GM12891 (cell line): Measurements from ENCODE around the gene MAST2.
A peak's percentile ranks its signal among the peaks of the same experiment; 100 is the strongest.

Source experiments
- DNase-seq: peaks from one replicate; pipeline ENCODE4 v3.0.0; 2011; ENCODE audit warnings: low spot score; ENCODE audit not compliant: insufficient read length
- FAIRE-seq: peaks from 2 replicates; lab custom pipeline; 2011; peaks lifted over from hg19 to GRCh38; lab: Jason Lieb, UNC
- PAX5 ChIP-seq: IDR thresholded peaks from 2 replicates; pipeline ENCODE4 v1.6.1; 2011; ENCODE audit warnings: low read length, moderate library complexity, mild to moderate bottlenecking; ENCODE audit not compliant: insufficient read depth, severe bottlenecking
- POLR2A ChIP-seq: IDR thresholded peaks from 2 replicates; pipeline ENCODE4 v1.6.1; 2011; ENCODE audit warnings: low read depth, low read length, control low read depth
- POLR2AphosphoS5 ChIP-seq: IDR thresholded peaks from 2 replicates; pipeline ENCODE4 v1.6.1; 2011; ENCODE audit warnings: low read depth, low read length, control low read depth
- POU2F2 ChIP-seq: IDR thresholded peaks from 2 replicates; pipeline ENCODE4 v1.6.1; 2011; ENCODE audit warnings: low read depth, mild to moderate bottlenecking, control low read depth, low read length, moderate library complexity
- SPI1 ChIP-seq: IDR thresholded peaks from 2 replicates; pipeline ENCODE4 v1.6.1; 2011; ENCODE audit warnings: low read depth, low read length, control low read depth
- TAF1 ChIP-seq: IDR thresholded peaks from 2 replicates; pipeline ENCODE4 v1.6.1; 2011; ENCODE audit warnings: low read depth, low read length, control low read depth

Gene MAST2

GRCh38 chr1:45806129-45806528, 2.7 kb downstream of the MAST2 start:
- DNase-seq (no peak), FAIRE-seq (no peak)
- TF ChIP-seq TAF1 (no peak), SPI1 (no peak), PAX5 (no peak), POLR2A (no peak), POLR2AphosphoS5 (no peak), POU2F2 (no peak)

GRCh38 chr1:45809761-45810160, 6.3 kb downstream of the MAST2 start:
- DNase-seq (no peak), FAIRE-seq (no peak)
- TF ChIP-seq POLR2A (no peak), POLR2AphosphoS5 (no peak), POU2F2 (no peak), SPI1 (no peak), PAX5 (no peak), TAF1 (no peak)

GRCh38 chr1:45814776-45815175, 11.4 kb downstream of the MAST2 start:
- no peak for TF ChIP-seq POLR2AphosphoS5
- TF ChIP-seq SPI1 = no peak
- TF ChIP-seq POLR2A = no peak
- TF ChIP-seq POU2F2 = no peak
- TF ChIP-seq PAX5 = no peak
- TF ChIP-seq TAF1 = no peak
- FAIRE-seq (no peak), DNase-seq (no peak)

GRCh38 chr1:45815667-45816458, 12.5 kb downstream of the MAST2 start:
- TF ChIP-seq POU2F2 (no peak), PAX5 (no peak), TAF1 (no peak), POLR2A (no peak), SPI1 (no peak), POLR2AphosphoS5 (no peak)
- DNase-seq (no peak), FAIRE-seq (no peak)

GRCh38 chr1:45820173-45820572, 16.8 kb downstream of the MAST2 start:
- DNase-seq (no peak), FAIRE-seq (no peak)
- TF ChIP-seq POU2F2 (no peak), PAX5 (no peak), POLR2AphosphoS5 (no peak), SPI1 (peak; percentile 82), POLR2A (no peak)

GRCh38 chr1:45820788-45821187, 17.4 kb downstream of the MAST2 start:
- FAIRE-seq (no peak), DNase-seq (no peak)
- TF ChIP-seq SPI1 = no peak
- TF ChIP-seq PAX5 = no peak
- TF ChIP-seq POU2F2 = no peak
- TF ChIP-seq POLR2A = no peak
- no peak for TF ChIP-seq POLR2AphosphoS5
- TF ChIP-seq TAF1 = no peak

GRCh38 chr1:45822644-45823043, 19.2 kb downstream of the MAST2 start:
- DNase-seq (no peak), FAIRE-seq (no peak)
- TF ChIP-seq POLR2A (no peak), TAF1 (no peak), PAX5 (no peak), POLR2AphosphoS5 (no peak), POU2F2 (no peak), SPI1 (no peak)

GRCh38 chr1:45824607-45825006, 21.2 kb downstream of the MAST2 start:
- FAIRE-seq (no peak), DNase-seq (no peak)
- TF ChIP-seq SPI1 = no peak
- no peak for TF ChIP-seq TAF1
- no peak for TF ChIP-seq POU2F2
- TF ChIP-seq POLR2A = no peak
- no peak for TF ChIP-seq POLR2AphosphoS5
- TF ChIP-seq PAX5 = no peak

- DNase-seq = no peak
- FAIRE-seq = no peak
- TF ChIP-seq SPI1 = no peak
- no peak for TF ChIP-seq POLR2A
- TF ChIP-seq TAF1 = no peak
- no peak for TF ChIP-seq PAX5
- no peak for TF ChIP-seq POU2F2
- no peak for TF ChIP-seq POLR2AphosphoS5
These were observed 23.8 kb downstream of the MAST2 start for GRCh38 chr1:45827256-45827655.

- TF ChIP-seq POLR2A (no peak), TAF1 (no peak), PAX5 (no peak), SPI1 (no peak), POLR2AphosphoS5 (no peak), POU2F2 (no peak)
- DNase-seq = no peak
- no peak for FAIRE-seq
These were observed 25.4 kb downstream of the MAST2 start for GRCh38 chr1:45828841-45829240.

- TF ChIP-seq PAX5 (no peak), POU2F2 (no peak), POLR2AphosphoS5 (no peak), TAF1 (no peak), SPI1 (no peak), POLR2A (no peak)
- FAIRE-seq = no peak
- DNase-seq = no peak
These were observed 29.9 kb downstream of the MAST2 start for GRCh38 chr1:45833361-45833760.
